Large intestine (tissue), 12 donors: ENCODE data around the gene DGKZ. TPM values are rescaled to one million over a fixed set of nuclear protein-coding genes. Genes with fewer than 3 reads are reported as not detected.
A peak's percentile ranks its signal among the peaks of the same experiment; 100 is the strongest.
"Not testable (repeated sequence)": the region's sequence is repeated elsewhere in the genome, so short reads cannot be mapped to it uniquely, and the experiment has no call there.

Experiments
- DNase-seq, 2 donors: peaks; one replicate each; pipeline versions ENCODE4 v3.0.0 to v3.0.0-alpha.2; 2013
- H3K27ac ChIP-seq: one replicate; pipeline ENCODE4 v1.5.1; 2013; ENCODE audit warnings: low read length
- H3K27me3 ChIP-seq: 2 replicates; pipeline ENCODE4 v1.6.1; 2013; ENCODE audit warnings: low read length; ENCODE audit not compliant: control insufficient read depth, insufficient read depth
- H3K36me3 ChIP-seq: 2 replicates; pipeline ENCODE4 v1.6.1; 2013; ENCODE audit warnings: low read length; ENCODE audit not compliant: control insufficient read depth, insufficient read depth
- H3K4me1 ChIP-seq: one replicate; pipeline ENCODE4 v1.6.1; 2013; ENCODE audit warnings: low read length; ENCODE audit not compliant: control insufficient read depth, insufficient read depth
- H3K4me3 ChIP-seq: one replicate; pipeline ENCODE4 v1.5.1; 2013; ENCODE audit warnings: low read length
- H3K9me3 ChIP-seq: one replicate; pipeline ENCODE4 v1.6.1; 2013; ENCODE audit warnings: mild to moderate bottlenecking, low read depth, low read length, moderate library complexity; ENCODE audit not compliant: control insufficient read depth
- WGBS: methylation state at CpG from one replicate; pipeline ENCODE4 v1.1.5; 2013; ENCODE audit warnings: low lambda C conversion rate; ENCODE audit not compliant: insufficient coverage; 5-methylcytosine and 5-hydroxymethylcytosine counted together
- long read RNA-seq, 11 donors: transcript quantifications; one replicate each; lab custom pipeline, GENCODE V29; 2026
- polyA plus RNA-seq: library from polyadenylated mRNA; unstranded; fragments of 120-200 nt; gene quantifications from one replicate; pipeline ENCODE4 v1.2.1, GENCODE V29; 2013

The DGKZ gene, protein sequence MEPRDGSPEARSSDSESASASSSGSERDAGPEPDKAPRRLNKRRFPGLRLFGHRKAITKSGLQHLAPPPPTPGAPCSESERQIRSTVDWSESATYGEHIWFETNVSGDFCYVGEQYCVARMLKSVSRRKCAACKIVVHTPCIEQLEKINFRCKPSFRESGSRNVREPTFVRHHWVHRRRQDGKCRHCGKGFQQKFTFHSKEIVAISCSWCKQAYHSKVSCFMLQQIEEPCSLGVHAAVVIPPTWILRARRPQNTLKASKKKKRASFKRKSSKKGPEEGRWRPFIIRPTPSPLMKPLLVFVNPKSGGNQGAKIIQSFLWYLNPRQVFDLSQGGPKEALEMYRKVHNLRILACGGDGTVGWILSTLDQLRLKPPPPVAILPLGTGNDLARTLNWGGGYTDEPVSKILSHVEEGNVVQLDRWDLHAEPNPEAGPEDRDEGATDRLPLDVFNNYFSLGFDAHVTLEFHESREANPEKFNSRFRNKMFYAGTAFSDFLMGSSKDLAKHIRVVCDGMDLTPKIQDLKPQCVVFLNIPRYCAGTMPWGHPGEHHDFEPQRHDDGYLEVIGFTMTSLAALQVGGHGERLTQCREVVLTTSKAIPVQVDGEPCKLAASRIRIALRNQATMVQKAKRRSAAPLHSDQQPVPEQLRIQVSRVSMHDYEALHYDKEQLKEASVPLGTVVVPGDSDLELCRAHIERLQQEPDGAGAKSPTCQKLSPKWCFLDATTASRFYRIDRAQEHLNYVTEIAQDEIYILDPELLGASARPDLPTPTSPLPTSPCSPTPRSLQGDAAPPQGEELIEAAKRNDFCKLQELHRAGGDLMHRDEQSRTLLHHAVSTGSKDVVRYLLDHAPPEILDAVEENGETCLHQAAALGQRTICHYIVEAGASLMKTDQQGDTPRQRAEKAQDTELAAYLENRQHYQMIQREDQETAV
- polyA plus RNA-seq: 46.9 TPM
- long read RNA-seq, donor 1, partial matches to known transcripts: 0 of 1 reads
- long read RNA-seq, donor 1, other reads (novel, unspliced or antisense): 0 of 1 reads
- long read RNA-seq, donor 2, partial matches to known transcripts: 0 of 4 reads
- long read RNA-seq, donor 2, other reads (novel, unspliced or antisense): 0 of 4 reads
- long read RNA-seq, donor 3: 0 reads
- long read RNA-seq, donor 4: 0 reads
- long read RNA-seq, donor 5, partial matches to known transcripts: 0 of 3 reads
- long read RNA-seq, donor 5, other reads (novel, unspliced or antisense): 0 of 3 reads
- long read RNA-seq, donor 6, partial matches to known transcripts: 10 of 10 reads
- long read RNA-seq, donor 6, other reads (novel, unspliced or antisense): 0 of 10 reads
- long read RNA-seq, donor 7, partial matches to known transcripts: 5 of 7 reads
- long read RNA-seq, donor 7, other reads (novel, unspliced or antisense): 0 of 7 reads
- long read RNA-seq, donor 8, partial matches to known transcripts: 0 of 3 reads
- long read RNA-seq, donor 8, other reads (novel, unspliced or antisense): 0 of 3 reads
- long read RNA-seq, donor 9, partial matches to known transcripts: 0 of 1 reads
- long read RNA-seq, donor 9, other reads (novel, unspliced or antisense): 0 of 1 reads
- long read RNA-seq, donor 10, partial matches to known transcripts: 6 of 6 reads
- long read RNA-seq, donor 10, other reads (novel, unspliced or antisense): 0 of 6 reads
- long read RNA-seq, donor 11: 0 reads

- Histone ChIP-seq H3K9me3 (no peaks in the 10 kb centered on the region), H3K27me3 (no peaks in the 10 kb centered on the region), H3K27ac (peak within 1 kb of the TSS; percentile 15), H3K4me1 (peaks cover 36% of the 10 kb centered on the region), H3K4me3 (peak within 1 kb of the TSS; percentile 91), H3K36me3 (no peaks in the 10 kb centered on the region)
- 100% methylated on average over 1 of the region's 80 CpGs for WGBS
- peak; percentile 85 to 91 for DNase-seq
Measured at GRCh38 chr11:46346886-46347636, at the start of gene DGKZ. DGKZ (plus strand) TSS chr11:46347463; CDS start chr11:46347660, 197 bp downstream.

- no peak overlapping the region for H3K4me3 ChIP-seq
- H3K4me1 ChIP-seq: peaks cover 26% of the 10 kb centered on the region
- 83% methylated on average over 2 of the region's 8 CpGs for WGBS
- peaks cover 20% of the 10 kb centered on the region for H3K36me3 ChIP-seq
- H3K27ac ChIP-seq: no peak overlapping the region
- no peaks in the 10 kb centered on the region for H3K27me3 ChIP-seq
- no peak for DNase-seq
- H3K9me3 ChIP-seq: no peaks in the 10 kb centered on the region
Measured at GRCh38 chr11:46298699-46299433, 48.4 kb upstream of the DGKZ start.

DNA sequence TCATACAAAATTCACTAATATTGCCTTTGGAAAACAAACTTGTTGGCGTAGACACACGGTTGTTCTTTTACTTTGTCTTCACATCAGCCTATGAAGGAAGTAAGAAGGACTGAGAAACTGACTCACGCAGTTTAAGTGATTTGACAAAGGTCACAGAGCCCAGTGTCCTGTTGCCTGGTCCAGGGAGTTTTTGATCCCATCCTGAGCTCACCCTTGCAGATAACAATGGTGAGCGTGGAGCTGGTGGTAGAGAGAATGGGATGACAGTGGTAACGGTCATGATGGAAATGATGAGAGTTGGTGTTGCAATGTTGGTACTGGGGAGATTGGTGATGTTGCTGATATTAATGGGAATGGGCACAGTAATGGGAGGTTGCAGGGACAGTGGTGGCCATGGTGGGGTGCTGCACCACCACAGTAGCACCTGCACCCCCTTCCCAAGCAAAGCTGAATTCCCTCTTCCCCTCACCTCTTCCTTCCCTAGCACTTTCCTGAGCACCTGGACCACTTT is 47.8 kb upstream of the DGKZ start:
- Histone ChIP-seq H3K27me3 (no peaks in the 10 kb centered on the region), H3K27ac (no peak overlapping the region), H3K4me1 (peaks cover 21% of the 10 kb centered on the region), H3K9me3 (no peaks in the 10 kb centered on the region), H3K4me3 (no peak overlapping the region), H3K36me3 (peaks cover 20% of the 10 kb centered on the region)
- WGBS: 100% methylated on average over 1 of the region's 5 CpGs
- no peak for DNase-seq

- peaks cover 20% of the 10 kb centered on the region for H3K36me3 ChIP-seq
- H3K27ac ChIP-seq: no peak overlapping the region
- DNase-seq: no peak
- H3K4me1 ChIP-seq: peaks cover 20% of the 10 kb centered on the region
- H3K9me3 ChIP-seq: no peaks in the 10 kb centered on the region
- no peaks in the 10 kb centered on the region for H3K27me3 ChIP-seq
- no peak overlapping the region for H3K4me3 ChIP-seq
- WGBS: no CpG with 5 or more reads among the region's 7 CpGs
Measured at GRCh38 chr11:46300270-46300669, 47.0 kb upstream of the DGKZ start.

DNA sequence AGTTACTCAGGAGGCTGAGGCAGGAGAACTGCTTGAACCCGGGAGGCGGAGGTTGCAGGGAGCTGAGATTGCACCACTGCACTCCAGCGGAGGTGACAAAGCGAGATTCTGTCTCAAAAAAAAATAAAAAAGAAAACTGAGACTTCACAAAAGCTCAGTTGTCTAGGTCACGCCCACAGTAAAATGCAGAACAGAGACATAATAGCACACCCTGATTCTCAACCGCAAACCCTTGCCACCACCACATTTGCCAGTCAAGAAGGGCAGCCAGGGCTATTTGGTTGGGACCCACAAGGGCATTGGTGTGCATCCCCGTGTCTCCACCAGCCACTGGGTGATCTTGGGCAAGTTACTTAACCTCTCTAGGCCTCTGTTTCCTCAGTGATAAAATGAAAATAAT is 44.4 kb upstream of the DGKZ start:
- peaks cover 4% of the 10 kb centered on the region for H3K4me1 ChIP-seq
- H3K36me3 ChIP-seq: peaks cover 27% of the 10 kb centered on the region
- WGBS: no CpG with 5 or more reads among the region's 7 CpGs

GRCh38 chr11:46304036-46304435 is 43.2 kb upstream of the DGKZ start:
- peaks cover 32% of the 10 kb centered on the region for H3K36me3 ChIP-seq
- no CpG with 5 or more reads among the region's 12 CpGs for WGBS
- H3K27ac ChIP-seq, H3K4me1 ChIP-seq, H3K4me3 ChIP-seq, DNase-seq, H3K27me3 ChIP-seq, H3K9me3 ChIP-seq: not testable (repeated sequence)

More for the DNA sequence above, 44.4 kb upstream of the DGKZ start:
- DNase-seq: no peak
- Histone ChIP-seq H3K27ac (no peak overlapping the region), H3K27me3 (no peaks in the 10 kb centered on the region), H3K4me3 (no peak overlapping the region), H3K9me3 (no peaks in the 10 kb centered on the region)

- Histone ChIP-seq H3K4me3 (no peak overlapping the region), H3K27ac (no peak overlapping the region), H3K9me3 (no peaks in the 10 kb centered on the region), H3K27me3 (no peaks in the 10 kb centered on the region), H3K36me3 (peaks cover 39% of the 10 kb centered on the region), H3K4me1 (peaks cover 4% of the 10 kb centered on the region)
- no peak for DNase-seq
- WGBS: no CpG with 5 or more reads among the region's 10 CpGs
Measured at GRCh38 chr11:46304605-46305179, 42.6 kb upstream of the DGKZ start.

- WGBS: no CpG with 5 or more reads among the region's 6 CpGs
- DNase-seq: no peak
Measured at GRCh38 chr11:46305295-46305694, 42.0 kb upstream of the DGKZ start.

More at GRCh38 chr11:46305295-46305694, 42.0 kb upstream of the DGKZ start:
- H3K36me3 ChIP-seq: peaks cover 37% of the 10 kb centered on the region
- no peaks in the 10 kb centered on the region for H3K9me3 ChIP-seq
- H3K4me3 ChIP-seq: no peak overlapping the region
- H3K27ac ChIP-seq: no peak overlapping the region
- peaks cover 4% of the 10 kb centered on the region for H3K4me1 ChIP-seq
- no peaks in the 10 kb centered on the region for H3K27me3 ChIP-seq
